Measurements from ENCODE around the gene CABP4. TPM values are rescaled to one million over a fixed set of nuclear protein-coding genes. Genes with fewer than 3 reads are reported as not detected.
A peak's percentile ranks its signal among the peaks of the same experiment; 100 is the strongest.

Gene CABP4
- total and polyA plus RNA-seq, 10 of the 15 experiments (the other 5 are each of a cell fraction or from before 2014, with no cell fraction given), result 0.04 to 0.41 (median 0.14) TPM; not detected in 2

- TF ChIP-seq ATF3 (IDR thresholded peaks at IDR 0.05; ENCODE audit: borderline replicate concordance, extremely low read depth, low read depth, low read length) (peak; percentile 97), SMAD5 (IDR thresholded peaks at IDR 0.05; ENCODE audit: low read depth) (peak; percentile 59; the same call in 1 of the 2 replicates), E2F4 (IDR thresholded peaks at IDR 0.05; ENCODE audit: low read depth, low read length) (peak; percentile 50; the same call in 1 of the 2 replicates), HSF1 (IDR thresholded peaks at IDR 0.05; ENCODE audit: low read depth, low read length) (no peak), STAT1 (conservative IDR thresholded peaks at IDR 0.05) (peak; percentile 81; the same call in 1 of the 2 replicates), YY1 (IDR thresholded peaks at IDR 0.05; ENCODE audit: low read depth, low read length) (peak; percentile 99), NR2C2 (IDR thresholded peaks at IDR 0.05; ENCODE audit: borderline replicate concordance, control insufficient read depth, insufficient read length, low read depth) (no peak), USF1 (IDR thresholded peaks at IDR 0.05; ENCODE audit: borderline replicate concordance, extremely low read length, insufficient read depth, low read depth, low read length) (peak; percentile 31), SMC3 (IDR thresholded peaks at IDR 0.05; ENCODE audit: borderline replicate concordance, low read length) (0 out of 2 replicates have a peak, but pooled peaks have one; percentile 4), CHD2 (IDR thresholded peaks at IDR 0.05; ENCODE audit: borderline replicate concordance, low read depth, low read length) (peak; percentile 90), ELK1 (IDR thresholded peaks at IDR 0.05; ENCODE audit: low read depth, low read length) (peak; percentile 91), PBX3 (IDR thresholded peaks at IDR 0.05; ENCODE audit: insufficient replicate concordance, low read depth, low read length) (peak; percentile 89), MYB (IDR thresholded peaks at IDR 0.05; ENCODE audit: borderline replicate concordance, low read depth, low read length) (no peak), WRNIP1 (IDR thresholded peaks at IDR 0.05; ENCODE audit: borderline replicate concordance, low read depth, low read length) (no peak), HCFC1 (IDR thresholded peaks at IDR 0.05; ENCODE audit: low read length) (peak; percentile 97), SRF (IDR thresholded peaks at IDR 0.05; ENCODE audit: low read depth in 2 of 2, low read length in 2 of 2) (peak; percentile 56 to 94), RUNX3 (IDR thresholded peaks at IDR 0.05; ENCODE audit: low read length) (no peak), SREBF2 (IDR thresholded peaks at IDR 0.05; ENCODE audit: low read length) (no peak), SUZ12 (IDR thresholded peaks at IDR 0.05; ENCODE audit: unreplicated experiment) (no peak)
Observed at GRCh38 chr11:67428052-67429001, 26.8 kb upstream of the CABP4 start, which contains the start of gene RPS6KB2 (continued).

Measured in GM12878 (cell line).